GM10266 (cell line): Measurements from ENCODE around the gene ST6GALNAC3.

ENCODE experiments used
- DNase-seq: peaks from one replicate; pipeline ENCODE4 v3.0.0; 2012; ENCODE audit errors: extremely low spot score
- TF ChIP-seq, protein P1 (sequence below): IDR thresholded peaks from 2 replicates; pipeline ENCODE4 v1.5.1; 2012; ENCODE audit warnings: mild to moderate bottlenecking, low read depth; ENCODE audit not compliant: control insufficient read depth, insufficient read depth; ENCODE audit errors: missing control alignments

Gene ST6GALNAC3

DNA sequence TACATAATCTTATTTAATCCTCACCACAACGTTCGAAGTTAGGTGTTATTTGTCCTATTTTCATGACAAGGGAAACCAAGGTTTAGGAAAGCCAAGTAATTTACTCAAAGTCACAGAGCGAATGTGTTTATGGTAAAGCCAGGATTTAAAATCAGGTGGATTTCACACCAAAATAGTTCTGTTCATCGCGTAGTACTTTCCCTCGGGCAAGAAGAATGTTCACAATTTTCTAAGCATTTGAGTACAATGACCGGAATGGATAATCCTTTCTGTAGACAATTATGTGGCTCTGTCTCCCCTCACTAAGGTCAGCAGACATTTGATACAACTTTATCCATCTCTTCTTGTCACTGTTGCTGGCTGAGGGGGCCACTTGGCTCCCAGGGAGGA lies 204.2 kb downstream of the ST6GALNAC3 start:
- DNase-seq: no peak
- TF ChIP-seq, protein P1, sequence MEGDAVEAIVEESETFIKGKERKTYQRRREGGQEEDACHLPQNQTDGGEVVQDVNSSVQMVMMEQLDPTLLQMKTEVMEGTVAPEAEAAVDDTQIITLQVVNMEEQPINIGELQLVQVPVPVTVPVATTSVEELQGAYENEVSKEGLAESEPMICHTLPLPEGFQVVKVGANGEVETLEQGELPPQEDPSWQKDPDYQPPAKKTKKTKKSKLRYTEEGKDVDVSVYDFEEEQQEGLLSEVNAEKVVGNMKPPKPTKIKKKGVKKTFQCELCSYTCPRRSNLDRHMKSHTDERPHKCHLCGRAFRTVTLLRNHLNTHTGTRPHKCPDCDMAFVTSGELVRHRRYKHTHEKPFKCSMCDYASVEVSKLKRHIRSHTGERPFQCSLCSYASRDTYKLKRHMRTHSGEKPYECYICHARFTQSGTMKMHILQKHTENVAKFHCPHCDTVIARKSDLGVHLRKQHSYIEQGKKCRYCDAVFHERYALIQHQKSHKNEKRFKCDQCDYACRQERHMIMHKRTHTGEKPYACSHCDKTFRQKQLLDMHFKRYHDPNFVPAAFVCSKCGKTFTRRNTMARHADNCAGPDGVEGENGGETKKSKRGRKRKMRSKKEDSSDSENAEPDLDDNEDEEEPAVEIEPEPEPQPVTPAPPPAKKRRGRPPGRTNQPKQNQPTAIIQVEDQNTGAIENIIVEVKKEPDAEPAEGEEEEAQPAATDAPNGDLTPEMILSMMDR: no peak

DNA sequence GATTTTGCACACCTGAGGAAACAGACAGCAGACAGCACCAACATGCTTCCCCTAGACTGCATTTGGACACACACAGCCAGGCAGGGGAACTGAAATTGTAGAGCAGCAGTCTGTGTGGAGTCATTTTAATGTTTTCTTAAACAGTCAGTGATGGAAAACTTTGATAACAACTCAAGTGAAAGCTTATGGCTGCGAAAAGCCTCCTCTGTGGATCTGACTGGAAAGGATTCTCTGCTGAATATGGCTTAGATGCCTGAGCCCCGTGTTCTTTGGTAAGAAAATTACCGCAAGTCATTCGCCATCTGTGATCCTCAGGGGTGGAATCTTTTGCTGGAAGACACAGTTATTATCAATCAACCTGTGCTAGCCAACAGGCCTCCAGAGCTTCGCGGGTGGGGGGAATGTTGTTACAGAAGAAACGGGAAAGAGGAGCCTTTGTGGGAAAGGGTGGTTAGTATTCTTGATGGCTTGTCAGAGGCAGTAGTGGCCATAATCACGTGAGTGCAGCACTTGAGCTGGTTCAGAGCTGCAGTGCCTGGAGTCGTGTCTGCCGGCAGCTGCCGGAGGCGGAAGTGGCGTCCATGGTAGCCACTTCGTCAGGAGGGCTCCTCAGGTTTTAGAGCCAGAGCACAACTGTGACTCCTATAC lies 204.7 kb downstream of the ST6GALNAC3 start:
- DNase-seq: no peak
- TF ChIP-seq, protein P1: no peak

DNA sequence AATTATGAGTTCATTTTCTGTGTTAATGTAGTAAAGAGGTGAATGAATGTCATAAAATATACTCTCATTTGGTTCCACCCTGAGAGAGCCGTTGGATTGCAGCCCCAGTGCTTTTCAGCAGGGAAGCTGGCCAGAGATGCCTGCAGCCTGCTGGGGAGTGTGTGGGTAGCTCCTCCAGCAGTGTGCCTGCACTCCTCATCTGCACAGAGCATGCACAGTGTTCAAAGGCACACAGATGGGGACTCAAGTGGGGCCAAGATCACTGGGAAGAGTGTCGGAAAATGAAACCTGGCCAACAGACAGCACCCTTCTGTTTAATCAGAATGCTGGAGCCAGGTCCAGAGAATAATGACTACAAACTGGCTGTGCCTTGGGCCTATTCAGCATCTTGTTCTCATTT lies 206.8 kb downstream of the ST6GALNAC3 start:
- DNase-seq: no peak
- TF ChIP-seq, protein P1: no peak

DNA sequence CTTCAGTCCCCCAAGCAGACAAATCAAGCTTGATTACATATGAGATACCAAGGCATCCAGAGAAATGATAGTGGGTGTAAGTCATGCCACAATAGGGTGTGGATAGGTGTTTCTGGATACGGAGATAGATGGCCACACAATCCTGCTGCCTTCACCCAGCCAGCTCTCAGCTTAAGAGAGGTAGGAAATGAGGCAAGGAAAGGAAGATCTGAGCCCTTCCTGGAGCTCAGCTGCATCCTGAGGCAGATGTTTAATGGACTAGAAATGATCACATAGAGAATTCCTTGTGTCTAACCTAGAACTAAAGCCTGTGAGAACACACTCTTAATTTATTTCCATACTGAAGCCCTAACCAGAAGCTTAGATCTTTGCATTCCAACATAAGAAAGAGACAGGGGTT lies 210.3 kb downstream of the ST6GALNAC3 start:
- no peak for DNase-seq
- TF ChIP-seq, protein P1: no peak

DNA sequence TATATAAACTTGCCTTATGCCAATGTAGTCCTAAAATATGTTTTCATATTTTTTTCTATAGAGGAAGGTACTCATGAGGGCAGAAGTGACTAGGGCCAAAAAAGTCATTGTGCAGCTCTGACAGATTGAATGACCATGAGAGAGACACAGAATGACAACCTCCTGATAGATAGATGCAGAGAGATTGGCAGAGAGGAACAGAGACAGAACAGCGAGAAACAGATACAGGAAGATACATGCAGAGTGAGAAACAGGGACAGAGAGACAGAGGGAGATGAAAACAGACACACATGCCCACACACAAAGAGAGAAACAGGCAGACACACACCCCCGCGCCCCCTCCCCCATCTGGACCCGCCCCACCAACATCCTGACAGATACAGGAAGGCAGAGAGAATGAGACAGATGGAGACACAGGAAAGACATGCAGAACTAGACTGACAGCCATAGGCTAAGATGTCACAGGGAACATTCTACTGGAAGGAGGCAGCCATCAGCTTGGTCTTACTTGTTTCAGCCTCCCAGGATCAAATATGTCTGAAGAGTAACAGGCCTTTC lies 211.1 kb downstream of the ST6GALNAC3 start:
- TF ChIP-seq, protein P1: no peak
- DNase-seq: no peak

DNA sequence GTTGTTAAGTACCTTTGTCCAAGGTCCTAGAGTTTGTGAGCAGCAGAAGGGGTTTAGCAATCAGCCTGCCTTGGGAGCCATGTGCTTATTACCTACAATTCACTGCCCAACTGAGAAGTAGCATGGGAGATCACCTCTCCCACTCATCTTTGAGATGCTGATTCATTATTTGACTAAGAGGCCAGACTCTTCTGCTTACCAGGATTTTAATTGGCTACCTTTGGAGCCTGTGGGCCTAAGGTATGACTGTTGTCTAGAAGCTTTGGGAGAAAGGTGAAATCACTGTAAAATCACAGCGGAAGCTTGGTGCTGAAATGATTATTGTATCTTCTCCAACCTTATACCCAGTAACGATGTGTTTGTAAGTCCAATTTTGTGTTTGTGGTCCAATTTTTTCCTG lies 213.4 kb downstream of the ST6GALNAC3 start:
- TF ChIP-seq, protein P1: no peak
- DNase-seq: no peak

DNA sequence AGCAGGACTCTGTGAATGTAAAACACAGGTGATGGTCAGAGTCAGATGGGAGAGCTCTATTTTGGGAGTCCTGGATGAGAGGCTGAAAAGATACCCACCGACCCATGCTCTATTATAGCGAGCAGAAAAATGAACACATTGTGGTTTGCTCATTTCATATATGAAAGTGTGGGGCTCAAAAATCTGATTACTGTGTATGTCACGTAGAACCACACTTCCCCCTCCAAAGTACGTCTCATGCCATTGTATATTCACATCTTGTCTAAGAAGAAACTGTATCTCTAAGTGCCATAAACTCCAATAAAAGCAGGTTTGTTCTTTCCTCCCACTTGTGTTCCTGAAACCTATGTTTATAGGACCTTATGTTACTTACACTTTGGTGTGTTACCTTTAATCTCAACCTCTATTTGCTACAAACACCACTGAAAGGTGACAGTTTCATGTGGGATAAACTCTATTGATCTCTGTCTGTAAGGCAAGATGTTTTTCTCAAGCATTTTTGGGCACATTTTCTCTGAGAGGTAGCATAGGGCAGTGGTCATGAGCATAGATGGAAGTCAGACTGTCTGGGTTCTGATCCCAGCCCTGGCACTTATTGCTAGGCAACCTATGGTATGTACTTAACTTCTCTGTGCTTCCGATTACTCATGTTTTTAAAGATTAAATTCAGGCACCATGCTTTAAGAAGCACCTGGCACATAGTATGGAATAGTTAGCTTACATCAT lies 214.4 kb downstream of the ST6GALNAC3 start:
- DNase-seq: no peak
- TF ChIP-seq, protein P1: no peak
